ENCODE results near the gene TBC1D10A.

TBC1D10A gene

GRCh38 chr22:30354644-30355043 is 27.9 kb upstream of the TBC1D10A start:
- no peak overlapping the region for H3K4me3 ChIP-seq (ENCODE audit: low read depth, low read length)
- DNase-seq (ENCODE audit: low read depth) = no peak
- TF ChIP-seq POLR2A (IDR thresholded peaks at IDR 0.05; ENCODE audit: extremely low read depth, insufficient read length) = no peak
- no peak for TF ChIP-seq CTCF (IDR thresholded peaks at IDR 0.05; ENCODE audit: low read depth, low read length)
- TF ChIP-seq MYC (IDR thresholded peaks at IDR 0.05; ENCODE audit: low read depth, low read length) = no peak
- TF ChIP-seq, protein P1, sequence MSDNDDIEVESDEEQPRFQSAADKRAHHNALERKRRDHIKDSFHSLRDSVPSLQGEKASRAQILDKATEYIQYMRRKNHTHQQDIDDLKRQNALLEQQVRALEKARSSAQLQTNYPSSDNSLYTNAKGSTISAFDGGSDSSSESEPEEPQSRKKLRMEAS (IDR thresholded peaks at IDR 0.05; ENCODE audit: low read depth, low read length) = no peak

- DNase-seq (ENCODE audit: low read depth) = no peak
- TF ChIP-seq, protein P1 (IDR thresholded peaks at IDR 0.05; ENCODE audit: low read depth, low read length) = no peak
- TF ChIP-seq MYC (IDR thresholded peaks at IDR 0.05; ENCODE audit: low read depth, low read length) = no peak
- no peak for TF ChIP-seq CTCF (IDR thresholded peaks at IDR 0.05; ENCODE audit: low read depth, low read length)
- TF ChIP-seq POLR2A (IDR thresholded peaks at IDR 0.05; ENCODE audit: extremely low read depth, insufficient read length) = no peak
- no peak overlapping the region for H3K4me3 ChIP-seq (ENCODE audit: low read depth, low read length)
These were observed 24.5 kb upstream of the TBC1D10A start for GRCh38 chr22:30351226-30351625.

DNA sequence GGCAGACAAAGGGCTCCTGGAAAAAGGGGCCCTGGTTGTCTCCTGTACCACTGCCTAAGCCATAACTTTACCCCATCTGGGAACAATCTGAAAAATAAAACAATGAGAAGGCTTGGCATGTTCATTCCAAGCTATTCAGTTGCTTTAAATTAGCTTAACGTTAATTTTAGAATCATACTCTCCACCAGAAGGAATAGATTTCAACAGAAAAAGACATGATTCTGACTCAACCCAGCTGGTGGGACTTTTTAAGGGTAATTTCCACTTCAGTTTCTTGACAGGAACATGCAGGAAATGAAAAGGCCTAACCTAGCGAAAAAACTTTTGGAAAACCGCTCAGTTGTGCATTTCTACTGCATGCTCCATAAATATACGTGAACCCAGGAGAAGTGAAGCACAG is 22.1 kb upstream of the TBC1D10A start:
- no peak for DNase-seq (ENCODE audit: low read depth)
- TF ChIP-seq MYC (IDR thresholded peaks at IDR 0.05; ENCODE audit: low read depth, low read length) (no peak), CTCF (IDR thresholded peaks at IDR 0.05; ENCODE audit: low read depth, low read length) (no peak), POLR2A (IDR thresholded peaks at IDR 0.05; ENCODE audit: extremely low read depth, insufficient read length) (no peak)
- TF ChIP-seq, protein P1 (IDR thresholded peaks at IDR 0.05; ENCODE audit: low read depth, low read length) = no peak
- no peak overlapping the region for H3K4me3 ChIP-seq (ENCODE audit: low read depth, low read length)

- TF ChIP-seq, protein P1 (IDR thresholded peaks at IDR 0.05; ENCODE audit: low read depth, low read length) = no peak
- no peak for TF ChIP-seq MYC (IDR thresholded peaks at IDR 0.05; ENCODE audit: low read depth, low read length)
- TF ChIP-seq POLR2A (IDR thresholded peaks at IDR 0.05; ENCODE audit: extremely low read depth, insufficient read length) = no peak
- no peak for TF ChIP-seq CTCF (IDR thresholded peaks at IDR 0.05; ENCODE audit: low read depth, low read length)
- no peak overlapping the region for H3K4me3 ChIP-seq (ENCODE audit: low read depth, low read length)
- no peak for DNase-seq (ENCODE audit: low read depth)
These were observed 21.7 kb upstream of the TBC1D10A start for GRCh38 chr22:30348404-30348803.

GRCh38 chr22:30347255-30347892 is 20.6 kb upstream of the TBC1D10A start:
- TF ChIP-seq, protein P1 (IDR thresholded peaks at IDR 0.05; ENCODE audit: low read depth, low read length) = no peak
- TF ChIP-seq MYC (IDR thresholded peaks at IDR 0.05; ENCODE audit: low read depth, low read length) = no peak
- no peak for TF ChIP-seq CTCF (IDR thresholded peaks at IDR 0.05; ENCODE audit: low read depth, low read length)
- TF ChIP-seq POLR2A (IDR thresholded peaks at IDR 0.05; ENCODE audit: extremely low read depth, insufficient read length) = no peak
- no peak overlapping the region for H3K4me3 ChIP-seq (ENCODE audit: low read depth, low read length)
- no peak for DNase-seq (ENCODE audit: low read depth)
